ENCODE results near the gene KRTAP19-4. TPM values are rescaled to one million over a fixed set of nuclear protein-coding genes. Genes with fewer than 3 reads are reported as not detected.

KRTAP19-4 gene
- total RNA-seq, 1 donor from 2014 or later: not detected

- TF ChIP-seq, protein P1, sequence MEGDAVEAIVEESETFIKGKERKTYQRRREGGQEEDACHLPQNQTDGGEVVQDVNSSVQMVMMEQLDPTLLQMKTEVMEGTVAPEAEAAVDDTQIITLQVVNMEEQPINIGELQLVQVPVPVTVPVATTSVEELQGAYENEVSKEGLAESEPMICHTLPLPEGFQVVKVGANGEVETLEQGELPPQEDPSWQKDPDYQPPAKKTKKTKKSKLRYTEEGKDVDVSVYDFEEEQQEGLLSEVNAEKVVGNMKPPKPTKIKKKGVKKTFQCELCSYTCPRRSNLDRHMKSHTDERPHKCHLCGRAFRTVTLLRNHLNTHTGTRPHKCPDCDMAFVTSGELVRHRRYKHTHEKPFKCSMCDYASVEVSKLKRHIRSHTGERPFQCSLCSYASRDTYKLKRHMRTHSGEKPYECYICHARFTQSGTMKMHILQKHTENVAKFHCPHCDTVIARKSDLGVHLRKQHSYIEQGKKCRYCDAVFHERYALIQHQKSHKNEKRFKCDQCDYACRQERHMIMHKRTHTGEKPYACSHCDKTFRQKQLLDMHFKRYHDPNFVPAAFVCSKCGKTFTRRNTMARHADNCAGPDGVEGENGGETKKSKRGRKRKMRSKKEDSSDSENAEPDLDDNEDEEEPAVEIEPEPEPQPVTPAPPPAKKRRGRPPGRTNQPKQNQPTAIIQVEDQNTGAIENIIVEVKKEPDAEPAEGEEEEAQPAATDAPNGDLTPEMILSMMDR (IDR thresholded peaks at IDR 0.05): no peak
- Mint-ChIP-seq H3K4me3 (ENCODE audit: unreplicated experiment) (no peak within 1 kb of the TSS), H3K27me3 (ENCODE audit: unreplicated experiment) (peaks cover 3% of the 10 kb centered on the region), H3K36me3 (ENCODE audit: unreplicated experiment) (no peaks in the 10 kb centered on the region), H3K27ac (ENCODE audit: unreplicated experiment) (no peak within 1 kb of the TSS), H3K4me1 (ENCODE audit: unreplicated experiment) (no peaks in the 10 kb centered on the region), H3K9me3 (ENCODE audit: unreplicated experiment) (no peaks in the 10 kb centered on the region)
- DNase-seq (ENCODE audit: extremely low spot score, unreplicated experiment): no peak
Observed at GRCh38 chr21:30480145-30480544, 16.8 kb downstream of the KRTAP19-4 start, which contains the start of gene KRTAP19-1. Gene KRTAP19-1 (minus strand): TSS chr21:30480367. CDS start chr21:30480317, 50 bp downstream.

GRCh38 chr21:30479259-30479658, 17.7 kb downstream of the KRTAP19-4 start:
- Mint-ChIP-seq H3K36me3 (ENCODE audit: unreplicated experiment) (no peaks in the 10 kb centered on the region), H3K27ac (ENCODE audit: unreplicated experiment) (no peak overlapping the region), H3K4me1 (ENCODE audit: unreplicated experiment) (no peaks in the 10 kb centered on the region), H3K9me3 (ENCODE audit: unreplicated experiment) (no peaks in the 10 kb centered on the region), H3K4me3 (ENCODE audit: unreplicated experiment) (no peak overlapping the region), H3K27me3 (ENCODE audit: unreplicated experiment) (peaks cover 3% of the 10 kb centered on the region)
- no peak for DNase-seq (ENCODE audit: extremely low spot score, unreplicated experiment)
- TF ChIP-seq, protein P1 (IDR thresholded peaks at IDR 0.05): no peak

DNA sequence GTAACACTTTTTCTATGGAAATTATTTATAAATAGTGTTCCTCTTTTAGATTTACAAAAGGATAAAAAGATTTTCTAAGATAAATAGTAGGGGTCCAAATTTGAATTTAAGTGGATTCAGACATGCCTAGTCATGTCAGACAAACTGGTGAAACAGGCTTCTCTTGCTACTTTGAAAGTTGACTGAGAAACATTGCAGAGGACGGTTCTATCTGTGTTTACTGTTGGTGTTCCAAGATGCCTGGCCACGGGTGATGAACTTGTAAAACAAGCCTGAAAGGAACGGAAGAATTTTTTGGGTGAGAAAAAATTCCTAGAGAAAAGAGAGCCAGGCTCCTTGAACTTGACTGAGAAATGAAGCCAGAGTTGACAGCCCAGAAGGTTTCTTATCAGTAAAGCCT, 19.0 kb downstream of the KRTAP19-4 start:
- DNase-seq (ENCODE audit: extremely low spot score, unreplicated experiment): no peak
- Mint-ChIP-seq H3K27ac (ENCODE audit: unreplicated experiment) (no peak overlapping the region), H3K27me3 (ENCODE audit: unreplicated experiment) (peaks cover 3% of the 10 kb centered on the region), H3K4me1 (ENCODE audit: unreplicated experiment) (no peaks in the 10 kb centered on the region), H3K4me3 (ENCODE audit: unreplicated experiment) (no peak overlapping the region), H3K36me3 (ENCODE audit: unreplicated experiment) (no peaks in the 10 kb centered on the region), H3K9me3 (ENCODE audit: unreplicated experiment) (no peaks in the 10 kb centered on the region)
- TF ChIP-seq, protein P1 (IDR thresholded peaks at IDR 0.05): no peak

DNA sequence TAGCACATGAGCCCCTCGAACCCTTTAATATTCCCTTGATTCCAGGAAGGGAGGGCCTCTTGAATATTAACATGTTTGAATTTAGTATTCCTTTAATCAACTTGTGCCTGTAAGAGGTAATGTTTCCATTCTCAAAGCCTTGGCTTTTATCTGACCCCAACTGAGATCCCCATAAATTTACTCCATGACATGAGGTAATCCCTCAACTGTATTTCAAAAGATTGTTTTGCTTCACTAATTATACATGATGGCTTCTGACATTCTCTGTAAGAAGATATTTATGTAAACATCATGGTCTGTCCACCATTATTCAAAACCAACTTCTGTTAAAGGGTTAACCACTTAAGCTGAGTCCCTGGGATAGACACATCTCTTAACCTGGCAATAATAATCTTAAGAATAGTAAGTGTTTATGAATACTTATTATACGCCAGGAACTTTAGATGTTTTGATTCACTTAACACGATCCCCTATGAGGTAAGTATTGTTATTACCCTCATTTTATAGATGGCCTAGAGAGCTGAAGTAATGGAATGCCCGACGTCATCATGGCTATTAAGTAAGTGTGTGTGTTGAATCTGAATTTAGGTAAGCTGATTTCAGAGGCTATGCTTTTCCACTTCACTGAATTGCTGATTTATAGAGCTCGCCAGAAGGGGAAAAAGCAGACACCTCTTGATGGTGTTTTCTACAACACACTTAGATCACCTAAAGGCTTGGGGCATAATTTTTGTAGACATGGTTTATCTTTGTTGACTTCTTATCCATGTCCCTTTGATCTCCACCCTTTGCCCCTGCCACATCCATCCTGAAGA, 27.9 kb downstream of the KRTAP19-4 start:
- TF ChIP-seq, protein P1 (IDR thresholded peaks at IDR 0.05): no peak
- Mint-ChIP-seq H3K27me3 (ENCODE audit: unreplicated experiment) (no peaks in the 10 kb centered on the region), H3K36me3 (ENCODE audit: unreplicated experiment) (no peaks in the 10 kb centered on the region), H3K4me1 (ENCODE audit: unreplicated experiment) (peaks cover 1% of the 10 kb centered on the region), H3K27ac (ENCODE audit: unreplicated experiment) (no peak overlapping the region), H3K4me3 (ENCODE audit: unreplicated experiment) (no peak overlapping the region), H3K9me3 (ENCODE audit: unreplicated experiment) (peaks cover 6% of the 10 kb centered on the region)
- DNase-seq (ENCODE audit: extremely low spot score, unreplicated experiment): no peak

DNA sequence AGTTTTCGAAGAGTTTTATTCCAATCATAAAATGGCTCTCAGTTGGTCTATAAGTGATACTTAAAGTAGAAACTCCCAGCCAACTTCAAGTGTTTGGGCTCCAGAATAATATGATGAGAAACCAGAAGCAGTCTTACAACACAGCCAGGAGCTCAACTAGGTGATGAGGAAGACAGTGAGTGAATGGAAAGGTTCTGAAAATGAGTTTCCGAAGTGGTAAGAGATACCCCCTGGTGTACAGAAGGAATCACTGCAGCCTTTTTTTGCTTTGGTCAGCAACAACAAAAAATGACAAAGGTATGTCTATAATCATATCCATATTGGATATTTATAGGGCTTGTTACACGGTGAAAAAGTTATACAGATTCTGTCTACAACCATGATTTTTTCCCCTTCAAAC, 33.3 kb downstream of the KRTAP19-4 start:
- Mint-ChIP-seq H3K36me3 (ENCODE audit: unreplicated experiment) (no peaks in the 10 kb centered on the region), H3K4me3 (ENCODE audit: unreplicated experiment) (no peak overlapping the region), H3K4me1 (ENCODE audit: unreplicated experiment) (no peaks in the 10 kb centered on the region), H3K27ac (ENCODE audit: unreplicated experiment) (no peak overlapping the region), H3K9me3 (ENCODE audit: unreplicated experiment) (no peaks in the 10 kb centered on the region), H3K27me3 (ENCODE audit: unreplicated experiment) (no peaks in the 10 kb centered on the region)
- TF ChIP-seq, protein P1 (IDR thresholded peaks at IDR 0.05): peak; percentile 54
- DNase-seq (ENCODE audit: extremely low spot score, unreplicated experiment): no peak

Data from osteocyte (in vitro differentiated cells).